Activated CD4-positive, alpha-beta T cell treated with anti-CD3 and anti-CD28 coated beads, Interleukin-2, Interleukin-6, amounts not matched to agents 100 ng/mL and 50 ng/mL, durations not matched to agents 16 hours and 8 hours (primary cell): ENCODE measurements around the gene ASAP3.

Experiments
- DNase-seq: peaks from one replicate; pipeline ENCODE4 v3.0.0-alpha.2; 2020

ASAP3 gene

GRCh38 chr1:23448846-23449245 lies 35.1 kb downstream of the ASAP3 start:
- DNase-seq = no peak

GRCh38 chr1:23446661-23447310 lies 37.2 kb downstream of the ASAP3 start:
- DNase-seq = no peak

DNA sequence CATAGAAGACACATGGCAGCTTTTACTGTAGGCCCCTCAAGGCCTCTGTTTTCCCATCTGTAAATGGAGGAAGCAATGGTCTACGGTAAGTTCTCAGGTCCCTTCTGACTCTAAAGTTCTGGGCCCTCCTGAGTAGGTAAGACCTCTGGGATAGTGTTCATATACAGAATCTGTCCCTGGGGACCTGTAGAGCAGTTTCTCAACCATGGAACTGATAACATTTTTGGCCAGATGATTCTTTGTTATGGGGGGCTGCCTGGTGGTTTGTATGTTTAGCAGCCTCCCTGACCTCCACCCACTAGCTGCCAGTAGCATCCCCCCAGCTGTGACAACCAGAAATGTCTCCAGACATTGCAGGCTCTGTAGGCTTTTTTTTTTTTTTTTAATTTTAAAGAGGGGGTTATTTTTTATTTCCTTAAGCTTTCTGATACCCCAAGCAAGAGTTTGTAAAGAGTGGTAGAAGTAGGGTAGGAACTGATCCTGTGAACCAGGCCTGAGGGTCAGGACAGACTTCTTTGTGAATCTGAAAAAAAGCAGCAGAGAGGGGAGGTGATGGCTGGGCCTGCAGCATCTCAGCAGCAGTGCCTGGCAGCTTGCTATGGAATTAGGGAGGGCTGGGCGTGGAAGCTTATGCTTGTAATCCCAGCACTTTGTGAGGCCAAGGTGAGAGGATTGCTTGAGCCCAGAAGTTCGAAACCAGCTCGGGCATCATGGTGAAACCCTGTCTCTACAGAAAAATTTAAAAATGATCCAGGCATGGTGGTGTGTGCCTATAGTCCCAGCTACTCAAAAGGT lies 39.2 kb downstream of the ASAP3 start:
- DNase-seq = no peak

DNA sequence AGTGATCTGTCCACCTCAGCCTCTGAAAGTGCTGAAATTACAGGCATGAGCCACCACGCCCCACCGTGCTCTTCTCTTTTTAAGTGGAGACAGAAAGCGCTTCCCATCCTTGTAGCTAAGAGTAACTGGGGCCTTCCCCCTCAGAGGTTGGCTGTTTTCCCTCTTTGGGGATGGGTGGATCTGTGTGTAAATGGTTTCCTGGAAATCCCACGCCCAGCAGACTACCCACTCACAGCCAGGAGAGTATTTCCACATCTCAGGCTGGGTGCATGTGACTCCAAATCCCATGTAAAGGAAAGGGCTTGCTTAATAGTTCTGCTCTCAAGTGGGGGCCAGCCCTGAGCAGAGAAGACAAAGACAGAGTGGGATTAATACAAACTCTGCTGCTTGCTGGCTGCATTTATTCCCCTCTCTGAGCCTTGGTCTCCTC lies 39.9 kb downstream of the ASAP3 start:
- DNase-seq = no peak

- no peak for DNase-seq
These were observed 41.2 kb downstream of the ASAP3 start for GRCh38 chr1:23442751-23443150.

DNA sequence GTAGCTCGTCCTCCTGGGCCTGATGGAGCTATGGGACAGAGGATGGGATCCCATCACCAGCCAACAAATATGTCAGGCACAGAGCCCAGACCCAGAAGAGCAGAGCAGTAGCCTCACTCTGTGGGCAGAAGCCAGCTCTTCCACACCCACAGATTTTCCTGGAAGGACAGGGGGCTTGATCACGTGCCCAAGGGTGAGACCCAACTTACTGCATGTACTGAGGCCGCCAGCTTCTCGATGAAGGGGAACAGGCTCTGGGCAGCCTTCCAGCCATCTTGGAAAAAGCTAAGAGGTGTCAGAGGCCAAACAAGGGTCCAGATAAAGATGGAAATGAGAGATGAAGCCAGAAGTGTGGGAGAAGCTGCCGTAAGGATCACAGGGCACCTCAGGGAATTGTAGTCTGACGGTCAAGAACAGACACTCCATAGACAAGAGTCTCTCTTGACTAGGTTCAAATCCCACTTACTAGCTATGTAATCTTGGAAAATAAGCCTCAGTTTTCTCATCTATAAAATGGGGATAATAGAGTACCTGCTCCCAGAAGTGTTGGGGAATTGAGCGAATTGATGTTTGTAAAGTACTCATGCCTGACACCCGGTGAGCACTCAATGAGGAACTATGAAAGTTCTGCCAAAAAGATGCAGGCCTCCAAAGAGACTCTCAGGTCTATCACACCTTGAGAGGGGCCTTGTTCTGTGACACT lies 42.4 kb downstream of the ASAP3 start:
- DNase-seq = no peak

- no peak for DNase-seq
These were observed 45.4 kb downstream of the ASAP3 start for GRCh38 chr1:23438545-23438944.

DNA sequence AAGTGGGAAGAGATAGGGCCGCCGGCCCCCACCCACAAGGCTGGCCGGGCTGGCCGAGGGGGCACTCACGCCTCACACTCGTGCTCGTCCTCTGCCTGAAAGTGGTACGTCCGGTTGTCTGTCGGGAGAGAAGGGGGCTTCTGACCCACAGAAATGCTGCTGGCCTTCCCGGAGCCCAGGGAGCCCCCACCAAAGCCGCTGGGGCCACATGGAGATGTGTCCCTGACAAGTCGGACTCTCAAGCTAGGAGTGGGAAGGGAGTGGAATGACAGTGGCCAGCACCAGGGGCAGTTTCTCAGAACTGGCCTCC lies 46.7 kb downstream of the ASAP3 start:
- DNase-seq = no peak

- DNase-seq = peak; percentile 14
These were observed 47.2 kb downstream of the ASAP3 start for GRCh38 chr1:23436520-23437354.

- no peak for DNase-seq
These were observed 49.7 kb downstream of the ASAP3 start for GRCh38 chr1:23434260-23434775.

DNA sequence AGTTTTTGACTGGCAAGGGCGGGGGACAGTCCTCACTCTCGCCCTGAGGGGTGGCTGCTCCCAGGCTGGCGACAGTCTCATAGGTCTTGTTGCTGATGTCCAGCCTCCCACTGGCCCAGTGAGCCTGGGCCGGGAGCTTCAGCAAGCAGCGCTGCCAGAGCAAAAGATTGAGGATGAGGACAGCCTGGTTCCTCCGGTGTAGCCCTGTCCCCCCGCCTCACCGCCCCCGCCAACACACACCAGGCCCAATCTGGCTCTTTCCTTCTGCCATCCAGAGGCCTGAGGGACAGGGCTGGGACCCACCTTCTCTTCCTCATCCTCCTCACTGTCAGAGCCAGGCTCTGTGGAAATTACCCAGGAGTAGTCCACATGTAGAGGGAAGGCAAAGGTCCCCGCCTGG lies 50.9 kb downstream of the ASAP3 start:
- DNase-seq = no peak

DNA sequence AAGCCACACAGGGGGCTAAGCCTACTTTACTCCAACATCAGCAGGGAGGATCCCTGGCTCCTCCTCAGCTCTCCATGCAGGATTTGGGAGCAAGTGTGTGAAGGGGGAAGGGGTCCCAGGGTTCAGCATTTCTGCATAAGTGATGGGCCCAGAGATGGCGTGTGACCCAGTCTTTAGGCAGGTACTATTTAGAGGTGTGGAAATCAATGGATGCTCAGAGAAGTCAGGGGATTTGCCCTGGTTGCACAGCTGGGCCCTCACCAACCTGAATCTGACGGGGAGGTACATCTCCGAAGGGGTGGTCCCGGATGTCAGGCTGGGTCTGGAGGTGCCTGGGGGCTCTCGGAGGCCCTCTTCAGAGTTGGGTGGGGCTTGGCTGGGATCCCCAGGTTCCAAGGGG lies 52.5 kb downstream of the ASAP3 start:
- DNase-seq = no peak

DNA sequence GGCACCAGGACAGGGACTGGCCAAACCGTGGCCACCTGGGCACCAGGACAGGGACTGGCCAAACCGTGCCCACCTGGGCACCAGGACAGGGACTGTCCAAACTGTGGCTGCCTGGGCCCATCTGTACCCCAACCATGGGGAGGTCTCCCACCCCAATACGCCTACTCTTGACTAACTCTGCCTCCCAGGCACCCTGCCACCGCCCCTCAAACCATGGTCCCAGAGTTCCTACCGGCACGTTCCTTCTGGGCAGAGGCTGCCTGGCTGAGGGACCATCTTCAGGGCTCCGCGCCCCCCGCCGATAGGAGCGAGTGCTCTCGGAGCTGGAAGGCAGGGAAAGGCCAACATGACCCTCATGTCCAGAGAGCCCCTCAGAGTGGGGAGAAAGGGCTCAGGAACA lies 53.2 kb downstream of the ASAP3 start:
- no peak for DNase-seq

GRCh38 chr1:23428136-23428905 lies 55.7 kb downstream of the ASAP3 start:
- no peak for DNase-seq

GRCh38 chr1:23427550-23427949 lies 56.4 kb downstream of the ASAP3 start:
- no peak for DNase-seq

- DNase-seq = no peak
These were observed 57.2 kb downstream of the ASAP3 start for GRCh38 chr1:23426828-23427227.

- DNase-seq = no peak
These were observed 58.8 kb downstream of the ASAP3 start for GRCh38 chr1:23425193-23425494.

- DNase-seq = no peak
These were observed 59.4 kb downstream of the ASAP3 start, which contains the start of gene TCEA3 for GRCh38 chr1:23424293-23425192. Gene TCEA3, minus strand, starts transcription at chr1:23424748. Its CDS starts 115 bp downstream, at chr1:23424633.

- no peak for DNase-seq
These were observed 60.3 kb downstream of the ASAP3 start for GRCh38 chr1:23423415-23424292.

- no peak for DNase-seq
These were observed 61.0 kb downstream of the ASAP3 start for GRCh38 chr1:23422941-23423340.
